ENCODE measurements around the gene CCDC117. TPM values are rescaled to one million over a fixed set of nuclear protein-coding genes. Genes with fewer than 3 reads are reported as not detected.

CCDC117 gene
- total RNA-seq, 2 donors from 2014 or later: 29.5 to 54.4 TPM

DNA sequence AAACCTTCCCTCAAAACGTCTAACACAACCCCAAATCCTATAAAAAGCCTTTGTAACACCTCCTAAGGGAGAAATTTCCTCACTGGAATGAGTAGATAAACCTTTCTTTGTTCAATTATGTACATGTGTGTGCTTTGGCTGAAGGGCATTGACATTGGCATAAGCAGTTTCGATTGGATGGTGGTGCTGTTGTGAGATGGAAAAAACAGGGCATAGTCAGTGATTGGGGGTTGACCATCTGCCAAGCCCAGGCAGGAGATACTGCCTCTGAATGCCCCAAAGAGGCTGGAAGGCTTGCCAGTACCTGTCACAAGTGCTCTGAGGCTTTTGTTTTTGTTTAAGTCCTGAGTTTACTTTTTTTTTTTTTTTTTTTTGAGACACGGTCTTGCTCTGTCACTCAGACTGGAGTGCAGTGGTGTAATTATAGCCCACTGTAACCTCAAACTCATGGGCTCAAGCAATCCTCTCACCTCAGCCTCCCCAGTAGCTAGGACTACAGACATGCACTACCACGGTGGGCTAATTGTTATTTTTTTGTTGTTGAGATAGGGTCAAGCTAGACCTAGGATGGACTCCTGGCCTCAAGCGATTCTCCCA, 1.2 kb upstream of the CCDC117 start:
- no peak overlapping the region for H3K27ac ChIP-seq
- H3K27me3 ChIP-seq (replicated peaks; ENCODE audit: insufficient read depth): no peaks in the 10 kb centered on the region
- no peaks in the 10 kb centered on the region for H3K36me3 ChIP-seq
- no peak overlapping the region for H3K4me3 ChIP-seq
- H3K4me1 ChIP-seq (replicated peaks): peaks cover 5% of the 10 kb centered on the region
- 50% methylated on average over 5 of the region's 5 CpGs for WGBS
- intact Hi-C loops (cut with DNase I): no loop called here
- no peak for TF ChIP-seq POLR2AphosphoS5 (IDR thresholded peaks at IDR 0.05)
- no peak for TF ChIP-seq POLR2A (IDR thresholded peaks at IDR 0.05)
- TF ChIP-seq, protein P1, sequence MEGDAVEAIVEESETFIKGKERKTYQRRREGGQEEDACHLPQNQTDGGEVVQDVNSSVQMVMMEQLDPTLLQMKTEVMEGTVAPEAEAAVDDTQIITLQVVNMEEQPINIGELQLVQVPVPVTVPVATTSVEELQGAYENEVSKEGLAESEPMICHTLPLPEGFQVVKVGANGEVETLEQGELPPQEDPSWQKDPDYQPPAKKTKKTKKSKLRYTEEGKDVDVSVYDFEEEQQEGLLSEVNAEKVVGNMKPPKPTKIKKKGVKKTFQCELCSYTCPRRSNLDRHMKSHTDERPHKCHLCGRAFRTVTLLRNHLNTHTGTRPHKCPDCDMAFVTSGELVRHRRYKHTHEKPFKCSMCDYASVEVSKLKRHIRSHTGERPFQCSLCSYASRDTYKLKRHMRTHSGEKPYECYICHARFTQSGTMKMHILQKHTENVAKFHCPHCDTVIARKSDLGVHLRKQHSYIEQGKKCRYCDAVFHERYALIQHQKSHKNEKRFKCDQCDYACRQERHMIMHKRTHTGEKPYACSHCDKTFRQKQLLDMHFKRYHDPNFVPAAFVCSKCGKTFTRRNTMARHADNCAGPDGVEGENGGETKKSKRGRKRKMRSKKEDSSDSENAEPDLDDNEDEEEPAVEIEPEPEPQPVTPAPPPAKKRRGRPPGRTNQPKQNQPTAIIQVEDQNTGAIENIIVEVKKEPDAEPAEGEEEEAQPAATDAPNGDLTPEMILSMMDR (IDR thresholded peaks at IDR 0.05): no peak
- peak; percentile 49 for DNase-seq (ENCODE audit: low spot score)
- no peaks in the 10 kb centered on the region for H3K9me3 ChIP-seq

DNA sequence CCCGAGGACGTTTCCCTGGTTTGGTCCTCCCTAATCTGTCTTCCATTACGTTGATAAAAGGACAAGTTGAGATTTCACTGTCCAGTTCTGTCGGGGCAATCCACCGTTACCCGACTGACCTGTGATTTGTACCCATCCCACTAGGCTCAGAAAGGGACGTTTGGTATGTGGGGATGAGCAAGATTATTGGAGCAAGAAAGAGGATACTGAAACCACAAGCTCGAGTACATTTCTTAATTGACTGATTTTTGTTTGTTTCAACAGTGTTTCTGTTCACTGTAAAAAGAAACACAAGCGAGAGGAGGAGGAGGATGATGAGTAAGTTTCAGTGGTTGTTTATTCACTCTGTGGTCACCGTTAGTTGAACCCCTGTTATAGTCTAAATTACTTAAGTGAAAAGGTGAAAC, 969 bp downstream of the CCDC117 start:
- Histone ChIP-seq H3K4me1 (replicated peaks) (peaks cover 5% of the 10 kb centered on the region), H3K27me3 (replicated peaks; ENCODE audit: insufficient read depth) (no peaks in the 10 kb centered on the region), H3K27ac (peak overlapping the region; percentile 99 to 100), H3K4me3 (peak overlapping the region; percentile 90 to 95), H3K36me3 (no peaks in the 10 kb centered on the region), H3K9me3 (no peaks in the 10 kb centered on the region)
- 0% methylated on average over 10 of the region's 10 CpGs for WGBS
- intact Hi-C loops (cut with DNase I): loop anchor here (2.0 kb wide), 1 partner anchor 31 kb away; the partner anchor contains the start of gene HSCB
- no peak for TF ChIP-seq POLR2AphosphoS5 (IDR thresholded peaks at IDR 0.05)
- TF ChIP-seq POLR2A (IDR thresholded peaks at IDR 0.05): peak; percentile 3
- no peak for DNase-seq (ENCODE audit: low spot score)

DNA sequence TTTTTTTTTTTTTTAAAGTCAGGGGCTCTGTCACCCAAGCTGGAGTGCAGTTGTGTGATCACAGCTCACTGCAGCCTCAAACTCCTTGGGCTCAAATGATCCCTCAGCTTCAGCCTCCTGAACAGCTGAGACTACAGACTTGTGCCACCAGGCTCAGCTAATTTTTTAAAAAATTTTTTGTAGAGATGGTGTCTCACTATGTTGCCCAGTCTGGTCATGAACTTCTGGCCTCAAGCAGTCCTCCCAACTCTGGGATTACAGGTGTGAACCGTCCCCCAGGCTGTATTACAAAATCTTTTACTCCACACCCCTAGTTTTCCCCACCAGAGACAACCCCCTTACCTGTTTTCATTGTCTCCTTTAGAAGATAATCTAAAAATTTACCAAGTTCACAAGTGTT, 1.9 kb downstream of the CCDC117 start:
- intact Hi-C loops (cut with DNase I): no loop called here
- H3K27me3 ChIP-seq (replicated peaks; ENCODE audit: insufficient read depth): no peaks in the 10 kb centered on the region
- TF ChIP-seq, protein P1 (IDR thresholded peaks at IDR 0.05): no peak
- TF ChIP-seq POLR2AphosphoS5 (IDR thresholded peaks at IDR 0.05) (no peak), POLR2A (IDR thresholded peaks at IDR 0.05) (no peak)
- H3K4me3 ChIP-seq: no peak overlapping the region
- WGBS: 89% methylated on average over 1 of the region's 1 CpG
- H3K36me3 ChIP-seq: no peaks in the 10 kb centered on the region
- peaks cover 5% of the 10 kb centered on the region for H3K4me1 ChIP-seq (replicated peaks)
- H3K27ac ChIP-seq: no peak overlapping the region
- DNase-seq (ENCODE audit: low spot score): no peak
- no peaks in the 10 kb centered on the region for H3K9me3 ChIP-seq

DNA sequence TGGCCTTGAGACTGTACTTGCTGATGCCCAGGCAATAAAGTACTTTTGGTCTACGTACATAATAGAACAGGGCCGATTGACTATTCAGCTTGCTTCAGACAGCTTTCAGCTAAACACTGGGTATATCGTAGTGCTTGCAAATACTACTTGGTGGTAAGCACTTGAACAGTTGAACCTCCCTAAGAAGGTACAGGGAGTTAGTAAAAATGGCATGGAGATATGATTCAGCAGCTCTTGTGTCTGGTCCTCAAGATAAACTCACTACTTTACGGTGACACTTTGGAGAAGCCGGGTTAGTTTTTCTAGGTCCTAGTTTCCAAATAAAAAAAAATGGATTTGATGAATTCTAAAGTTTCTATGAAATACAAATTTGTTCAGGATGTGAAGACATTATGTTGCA, 7.3 kb downstream of the CCDC117 start:
- Histone ChIP-seq H3K36me3 (peaks cover 1 to 2% of the 10 kb centered on the region in 2 donors), H3K4me1 (replicated peaks) (peaks cover 7% of the 10 kb centered on the region), H3K27me3 (replicated peaks; ENCODE audit: insufficient read depth) (no peaks in the 10 kb centered on the region), H3K4me3 (no peak overlapping the region), H3K9me3 (no peaks in the 10 kb centered on the region), H3K27ac (no peak overlapping the region)
- intact Hi-C loops (cut with DNase I): no loop called here
- no peak for DNase-seq (ENCODE audit: low spot score)
- TF ChIP-seq POLR2AphosphoS5 (IDR thresholded peaks at IDR 0.05) (no peak), POLR2A (IDR thresholded peaks at IDR 0.05) (no peak)
- TF ChIP-seq, protein P1 (IDR thresholded peaks at IDR 0.05): no peak
- 71% methylated on average over 5 of the region's 5 CpGs for WGBS

DNA sequence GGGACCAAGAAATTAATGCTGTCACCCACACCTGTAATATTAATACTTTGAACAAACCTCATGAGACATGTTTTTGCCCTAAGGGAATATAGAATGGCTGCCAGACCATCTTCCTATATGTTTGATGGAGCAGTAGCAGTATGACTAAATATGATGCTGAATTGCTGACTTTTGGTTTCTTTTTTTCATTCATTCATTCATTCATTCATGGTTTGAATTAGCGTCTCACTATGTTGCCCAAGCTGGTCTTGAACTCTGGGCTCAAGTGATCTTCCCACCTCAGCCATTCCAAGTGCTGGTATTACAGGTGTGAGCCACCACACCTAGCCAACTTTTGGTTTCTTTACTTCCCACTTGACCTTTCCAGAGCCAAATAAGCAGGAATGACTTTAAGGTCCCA, 7.8 kb downstream of the CCDC117 start:
- TF ChIP-seq POLR2AphosphoS5 (IDR thresholded peaks at IDR 0.05): no peak
- no peak for TF ChIP-seq POLR2A (IDR thresholded peaks at IDR 0.05)
- TF ChIP-seq, protein P1 (IDR thresholded peaks at IDR 0.05): no peak
- Histone ChIP-seq H3K27me3 (replicated peaks; ENCODE audit: insufficient read depth) (no peaks in the 10 kb centered on the region), H3K36me3 (peaks cover 2 to 3% of the 10 kb centered on the region in 2 donors), H3K9me3 (no peaks in the 10 kb centered on the region), H3K4me3 (no peak overlapping the region), H3K27ac (no peak overlapping the region), H3K4me1 (replicated peaks) (peaks cover 7% of the 10 kb centered on the region)
- DNase-seq (ENCODE audit: low spot score): no peak
- intact Hi-C loops (cut with DNase I): no loop called here
- WGBS: 100% methylated on average over 1 of the region's 1 CpG
